ENCODE data around the gene MYRIP. TPM values are rescaled to one million over a fixed set of nuclear protein-coding genes. Genes with fewer than 3 reads are reported as not detected.

The MYRIP gene
- total and polyA plus RNA-seq, 10 of the 15 experiments (the other 5 are each of a cell fraction or from before 2014, with no cell fraction given), result 0.03 to 0.08 (median 0.04) TPM; not detected in 6

- no peak overlapping the region for H3K4me3 ChIP-seq
- intact Hi-C loops (cut with micrococcal nuclease; ENCODE audit: unreplicated experiment), result no loop called here
- DNase-seq (ENCODE audit: low read depth, low spot score) (no peak), FAIRE-seq (no peak), ATAC-seq (no peak)
- H3K27me3 ChIP-seq (replicated peaks in 1 of 2; ENCODE audit: control insufficient read depth in 2 of 2, insufficient read depth in 2 of 2, low read length in 1 of 2), result no peaks in the 10 kb centered on the region
- no peak overlapping the region for H2AFZ ChIP-seq (ENCODE audit: control insufficient read depth, low read depth, low read length)
- H3K27ac ChIP-seq (ENCODE audit: control insufficient read depth, insufficient read depth), result no peak overlapping the region
- ChIA-PET CTCF (interaction anchor here (0.6 kb wide), 1 partner anchor 1706 kb away, joined by 3 read pairs; no protein-coding TSS in a partner anchor), POLR2A (no interaction called here), SMC1A (ENCODE audit: uncharacterized antibody, unreplicated experiment) (no interaction called here), RAD21 (ENCODE audit: unreplicated experiment) (no interaction called here)
- BruUV-seq (replicated peaks), result no TSS peak
- 0% methylated on average over 1 of the region's 1 CpG for WGBS (ENCODE audit: insufficient coverage, insufficient replicate concordance, low lambda C conversion rate, missing lambda C conversion rate)
- H3K4me1 ChIP-seq (ENCODE audit: control insufficient read depth, insufficient read depth, low read length), result no peaks in the 10 kb centered on the region
- no peak overlapping the region for H3K4me2 ChIP-seq (ENCODE audit: control insufficient read depth, insufficient read depth)
- in situ Hi-C loops (cut with MboI), result no loop called here
- H3K79me2 ChIP-seq (ENCODE audit: control insufficient read depth, insufficient read depth, low read length), result no peaks in the 10 kb centered on the region
- no peaks in the 10 kb centered on the region for H4K20me1 ChIP-seq (ENCODE audit: control insufficient read depth, insufficient read depth)
- no peaks in the 10 kb centered on the region for H3K36me3 ChIP-seq (ENCODE audit: control insufficient read depth in 2 of 2, insufficient read depth in 2 of 2, low read length in 1 of 2)
- no peaks in the 10 kb centered on the region for H3K9me3 ChIP-seq (replicated peaks; ENCODE audit: control insufficient read depth, insufficient read depth, low read length)
- no peak overlapping the region for H3K9ac ChIP-seq (ENCODE audit: control insufficient read depth, insufficient read depth, low read length)
- TF ChIP-seq ZNF207 (IDR thresholded peaks at IDR 0.05; ENCODE audit: borderline replicate concordance), result no peak
- TF ChIP-seq GATAD2B (conservative IDR thresholded peaks at IDR 0.05; ENCODE audit: low read depth), result no peak
Measured at GRCh38 chr3:40242638-40243037, 433.2 kb downstream of the MYRIP start.

- SMC1A ChIA-PET (ENCODE audit: uncharacterized antibody, unreplicated experiment), result no interaction called here
- no peak overlapping the region for H3K9ac ChIP-seq (ENCODE audit: control insufficient read depth, insufficient read depth, low read length)
- POLR2A ChIA-PET, result no interaction called here
- RAD21 ChIA-PET (ENCODE audit: unreplicated experiment), result no interaction called here
- no peak overlapping the region for H3K4me3 ChIP-seq
- H3K36me3 ChIP-seq (ENCODE audit: control insufficient read depth in 2 of 2, insufficient read depth in 2 of 2, low read length in 1 of 2), result no peaks in the 10 kb centered on the region
- no peaks in the 10 kb centered on the region for H4K20me1 ChIP-seq (ENCODE audit: control insufficient read depth, insufficient read depth)
- intact Hi-C loops (cut with micrococcal nuclease; ENCODE audit: unreplicated experiment), result no loop called here
- no peaks in the 10 kb centered on the region for H3K27me3 ChIP-seq (replicated peaks in 1 of 2; ENCODE audit: control insufficient read depth in 2 of 2, insufficient read depth in 2 of 2, low read length in 1 of 2)
- 25% methylated on average over 1 of the region's 1 CpG for WGBS (ENCODE audit: insufficient coverage, insufficient replicate concordance, low lambda C conversion rate, missing lambda C conversion rate)
- H2AFZ ChIP-seq (ENCODE audit: control insufficient read depth, low read depth, low read length), result no peak overlapping the region
- H3K4me2 ChIP-seq (ENCODE audit: control insufficient read depth, insufficient read depth), result no peak overlapping the region
- in situ Hi-C loops (cut with MboI), result no loop called here
- TF ChIP-seq TCF3 (IDR thresholded peaks at IDR 0.05; ENCODE audit: borderline replicate concordance, insufficient read depth, low read depth, low read length) (no peak), ZBED1 (IDR thresholded peaks at IDR 0.05; ENCODE audit: borderline replicate concordance) (no peak), CTCF (IDR thresholded peaks at IDR 0.05 in 2 of 3, conservative IDR thresholded peaks at IDR 0.05 in 1 of 3; ENCODE audit: control insufficient read depth in 2 of 3, extremely low read depth in 1 of 3, insufficient read depth in 1 of 3, low read depth in 3 of 3, low read length in 3 of 3) (no peak), BRCA1 (IDR thresholded peaks at IDR 0.05; ENCODE audit: low read depth, low read length) (no peak), ELK1 (IDR thresholded peaks at IDR 0.05; ENCODE audit: low read depth, low read length) (no peak)
- H3K4me1 ChIP-seq (ENCODE audit: control insufficient read depth, insufficient read depth, low read length), result no peaks in the 10 kb centered on the region
- H3K27ac ChIP-seq (ENCODE audit: control insufficient read depth, insufficient read depth), result no peak overlapping the region
- CTCF ChIA-PET, result no interaction called here
- no peak for FAIRE-seq
- no peaks in the 10 kb centered on the region for H3K79me2 ChIP-seq (ENCODE audit: control insufficient read depth, insufficient read depth, low read length)
- no TSS peak for BruUV-seq (replicated peaks)
- ATAC-seq, result no peak
- no peaks in the 10 kb centered on the region for H3K9me3 ChIP-seq (replicated peaks; ENCODE audit: control insufficient read depth, insufficient read depth, low read length)
- DNase-seq (ENCODE audit: low read depth, low spot score), result no peak
Measured at GRCh38 chr3:40243056-40243455, 433.6 kb downstream of the MYRIP start.

Data from GM12878 (cell line).